CD8-positive, alpha-beta memory T cell (primary cell): Measurements from ENCODE around the gene TGM2. TPM values are rescaled to one million over a fixed set of nuclear protein-coding genes. Genes with fewer than 3 reads are reported as not detected.

ENCODE experiments used
- CTCF ChIA-PET: fragments of 350-600 bp; sonication (Branson Sonifier 250); formaldehyde crosslinking; loops from one replicate; lab custom pipeline; 2021; ENCODE audit warnings: antibody characterized with exemption; lab: Charles Lee
- POLR2A ChIA-PET: fragments of 350-600 bp; sonication (Branson Sonifier 250); formaldehyde crosslinking; loops from one replicate; lab custom pipeline; 2021; ENCODE audit warnings: antibody characterized with exemption; lab: Charles Lee
- DNase-seq, 5 donors: peaks; one replicate each; pipeline versions ENCODE4 v3.0.0 to v3.0.0-alpha.2; 2020 to 2022; ENCODE audit warnings: mixed read lengths in 1 of 5
- H3K27ac ChIP-seq: one replicate; pipeline ENCODE4 v1.7.0; 2013; ENCODE audit warnings: low read depth, mild to moderate bottlenecking, low read length, moderate library complexity
- H3K27me3 ChIP-seq: 2 replicates; pipeline ENCODE4 v1.7.0; 2013; ENCODE audit warnings: low read length, mild to moderate bottlenecking; ENCODE audit not compliant: insufficient read depth, poor library complexity, severe bottlenecking
- H3K36me3 ChIP-seq: 2 replicates; pipeline ENCODE4 v1.7.0; 2013; ENCODE audit warnings: mild to moderate bottlenecking, low read length, moderate library complexity; ENCODE audit not compliant: insufficient read depth
- H3K4me1 ChIP-seq: 2 replicates; pipeline ENCODE4 v1.7.0; 2013; ENCODE audit warnings: mild to moderate bottlenecking, low read length, moderate library complexity; ENCODE audit not compliant: insufficient read depth
- H3K4me3 ChIP-seq: 2 replicates; pipeline ENCODE4 v1.7.0; 2013; ENCODE audit warnings: mild to moderate bottlenecking, low read length
- H3K9me3 ChIP-seq: 2 replicates; pipeline ENCODE4 v1.7.0; 2013; ENCODE audit warnings: mild to moderate bottlenecking, low read length
- H3K27ac Mint-ChIP-seq, 8 donors: one replicate each; pipeline ENCODE4 v1.8.0; 2020 to 2021; ENCODE audit warnings: mixed read lengths in 8 of 8, mild to moderate bottlenecking in 6 of 8, inconsistent platforms in 3 of 8, moderate library complexity in 3 of 8
- H3K27me3 Mint-ChIP-seq, 2 donors: one replicate each; pipeline ENCODE4 v1.8.0; 2020 to 2021; ENCODE audit warnings: mixed read lengths in 2 of 2, mild to moderate bottlenecking in 1 of 2, moderate library complexity in 1 of 2
- H3K36me3 Mint-ChIP-seq, 3 donors: one replicate each; pipeline ENCODE4 v1.8.0; 2020 to 2021; ENCODE audit warnings: mixed read lengths in 3 of 3, inconsistent platforms in 1 of 3, mild to moderate bottlenecking in 1 of 3
- H3K4me1 Mint-ChIP-seq, 3 donors: one replicate each; pipeline ENCODE4 v1.8.0; 2020 to 2021; ENCODE audit warnings: mixed read lengths in 3 of 3, inconsistent platforms in 1 of 3, mild to moderate bottlenecking in 1 of 3
- H3K4me3 Mint-ChIP-seq, 7 donors: one replicate each; pipeline ENCODE4 v1.8.0; 2020 to 2021; ENCODE audit warnings: mixed read lengths in 7 of 7, mild to moderate bottlenecking in 6 of 7, moderate library complexity in 4 of 7, inconsistent platforms in 2 of 7
- H3K9me3 Mint-ChIP-seq, 5 donors: one replicate each; pipeline ENCODE4 v1.8.0; 2020 to 2022; ENCODE audit warnings: mixed read lengths in 5 of 5, mild to moderate bottlenecking in 3 of 5, moderate library complexity in 2 of 5, inconsistent platforms in 1 of 5
- polyA plus RNA-seq: library from polyadenylated mRNA; unstranded; fragments of 300-500 nt; fragmentation: Illumina TruSeq; gene quantifications from one replicate; pipeline ENCODE4 v1.2.3, GENCODE V29; 2021
- total RNA-seq, 2 experiments: library from RNA; stranded (reverse); gene quantifications; one replicate each; pipeline ENCODE4 v1.2.3, GENCODE V29; 2021

TGM2 gene
- total RNA-seq: not detected
- not detected for polyA plus RNA-seq

DNA sequence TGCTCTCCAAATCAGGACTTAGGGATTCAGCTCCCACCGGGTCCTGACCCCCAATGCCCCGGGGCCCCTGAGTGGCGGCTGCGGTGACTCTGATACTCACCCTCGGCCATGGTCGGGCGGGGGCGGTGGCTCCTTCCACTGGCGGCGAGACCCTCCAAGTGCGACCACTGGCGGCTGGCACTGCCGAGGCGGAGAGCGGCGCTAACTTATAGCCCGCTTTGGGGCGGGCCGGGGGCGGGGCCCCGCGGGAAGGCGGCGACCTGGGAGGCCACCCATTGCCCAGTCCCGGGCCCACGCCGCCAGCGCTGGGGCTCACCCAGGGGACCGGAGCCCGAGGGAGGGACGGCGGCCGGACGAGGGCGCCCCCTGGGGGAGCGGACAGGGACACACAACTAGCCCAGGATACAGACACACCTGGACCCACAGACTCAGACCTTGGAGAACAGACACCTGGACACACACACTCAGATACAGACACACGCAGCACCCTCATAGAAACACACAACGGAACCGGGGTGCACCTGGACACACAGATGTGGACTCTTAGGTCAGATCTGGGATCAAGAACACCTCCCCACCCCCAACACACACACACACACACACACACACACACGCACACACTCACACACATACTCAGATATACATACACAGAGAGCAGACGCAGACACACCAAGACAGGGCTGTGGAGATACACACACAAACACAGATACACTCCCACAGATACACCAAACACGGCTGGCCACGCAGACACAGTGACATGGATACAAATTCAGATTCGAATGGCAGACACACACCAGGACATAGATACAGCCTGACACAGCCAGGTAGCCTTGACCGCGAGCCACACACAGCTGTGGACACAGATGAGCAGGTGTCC is at the start of gene TGM2:
TGM2 (minus strand) TSS at position 182 of the 877 bp plus-strand sequence; CDS start at position 110, 72 bp downstream.
- no peaks in the 10 kb centered on the region for H3K9me3 Mint-ChIP-seq

DNA sequence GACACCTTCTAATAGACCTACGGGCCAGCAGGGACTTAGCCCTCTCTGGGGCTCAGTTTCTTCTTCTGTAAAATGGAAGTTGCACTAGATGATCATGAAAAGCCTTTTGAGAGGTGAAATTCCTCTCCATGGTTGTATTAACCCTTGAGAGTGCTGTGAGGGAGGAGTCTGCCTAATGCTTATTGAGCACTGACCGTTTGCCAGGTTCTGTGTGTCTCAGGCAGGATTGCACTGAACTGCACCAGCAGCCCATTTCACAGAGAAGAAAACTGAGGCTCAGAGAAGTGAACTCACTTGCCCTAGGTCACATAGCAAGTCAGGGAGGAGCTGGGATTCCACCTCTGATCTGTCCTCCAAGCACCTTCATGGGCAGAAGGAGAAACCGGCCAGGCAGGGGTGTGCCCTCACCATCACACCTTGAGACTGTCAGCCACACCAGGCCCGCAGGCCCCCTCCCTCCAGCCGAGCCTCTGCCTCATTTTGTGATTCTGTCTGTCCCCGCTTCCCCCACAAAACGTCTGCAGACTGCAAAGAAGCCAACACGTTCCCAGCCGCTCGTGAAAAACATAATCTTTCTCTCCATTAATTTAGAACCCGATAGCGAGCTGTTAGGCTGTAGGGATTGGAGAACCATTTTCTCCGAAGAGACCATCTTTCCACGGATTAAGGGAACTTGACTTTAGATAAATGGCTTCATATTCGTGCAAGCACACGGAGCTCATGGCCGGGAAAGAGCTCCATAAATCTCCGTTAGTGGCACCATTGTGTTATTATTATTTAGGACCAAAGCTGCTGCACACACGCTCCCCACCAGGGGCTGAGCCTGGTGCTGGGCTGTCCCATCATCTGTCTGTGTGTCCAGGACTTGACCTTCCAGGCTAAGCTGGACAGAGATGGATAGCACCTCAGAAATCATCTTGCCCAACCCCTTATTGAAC is 49.5 kb upstream of the TGM2 start:
- H3K9me3 ChIP-seq: no peaks in the 10 kb centered on the region
- H3K27me3 Mint-ChIP-seq: peaks cover under 1 to 13% of the 10 kb centered on the region in 2 donors
- H3K9me3 Mint-ChIP-seq: no peaks in the 10 kb centered on the region
- no peak overlapping the region for H3K27ac Mint-ChIP-seq
- no peak overlapping the region for H3K4me3 Mint-ChIP-seq
- H3K27ac ChIP-seq: no peak overlapping the region
- H3K27me3 ChIP-seq: no peaks in the 10 kb centered on the region
- POLR2A ChIA-PET: no interaction called here
- no peak overlapping the region for H3K4me3 ChIP-seq
- H3K4me1 ChIP-seq: no peaks in the 10 kb centered on the region
- no peak for DNase-seq
- CTCF ChIA-PET: no interaction called here
- no peaks in the 10 kb centered on the region for H3K36me3 ChIP-seq
- no peaks in the 10 kb centered on the region for H3K4me1 Mint-ChIP-seq
- H3K36me3 Mint-ChIP-seq: no peaks in the 10 kb centered on the region

More for the DNA sequence above, at the start of gene TGM2:
- Histone ChIP-seq H3K27ac (no peak within 1 kb of the TSS), H3K4me3 (no peak within 1 kb of the TSS), H3K9me3 (no peaks in the 10 kb centered on the region), H3K36me3 (no peaks in the 10 kb centered on the region), H3K4me1 (no peaks in the 10 kb centered on the region), H3K27me3 (no peaks in the 10 kb centered on the region)
- peaks cover 0 to 3% (median 0%) of the 10 kb centered on the region in 3 donors for H3K36me3 Mint-ChIP-seq
- CTCF ChIA-PET: interaction anchor here (2.6 kb wide), 1 partner anchor 108 kb away, joined by 8 read pairs; no protein-coding TSS in a partner anchor
- H3K4me3 Mint-ChIP-seq: peak within 1 kb of the TSS in 3 of 7 donors; percentile 28 to 40 (median 31)
- peaks cover 9 to 25% of the 10 kb centered on the region in 2 donors for H3K27me3 Mint-ChIP-seq
- H3K27ac Mint-ChIP-seq: peak within 1 kb of the TSS in 3 of 8 donors; percentile 33 to 63 (median 52)
- POLR2A ChIA-PET: no interaction called here
- DNase-seq: peak in 4 of 5 donors; percentile 5 to 35 (median 24)
- H3K4me1 Mint-ChIP-seq: peaks cover 1 to 12% (median 6%) of the 10 kb centered on the region in 3 donors

DNA sequence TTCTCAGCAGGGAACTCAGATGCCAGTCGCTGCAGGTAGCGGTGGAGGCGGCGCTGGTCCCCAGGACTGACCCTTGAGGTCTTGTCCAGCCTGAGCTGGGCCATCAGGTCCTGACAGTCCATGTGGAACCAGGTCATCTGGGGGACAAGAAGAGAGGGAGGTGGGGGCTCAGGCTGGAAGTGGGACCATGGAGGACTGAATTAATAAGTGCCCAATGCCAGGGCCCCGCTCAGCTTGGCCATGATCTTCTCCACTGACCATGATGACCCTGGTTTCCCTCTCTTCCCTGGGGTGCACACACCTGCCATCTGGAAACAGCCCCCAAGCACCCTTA is 48.5 kb upstream of the TGM2 start:
- H3K27me3 ChIP-seq: no peaks in the 10 kb centered on the region
- no peaks in the 10 kb centered on the region for H3K36me3 ChIP-seq
- peaks cover 6 to 13% of the 10 kb centered on the region in 2 donors for H3K27me3 Mint-ChIP-seq
- no peaks in the 10 kb centered on the region for H3K4me1 ChIP-seq
- H3K36me3 Mint-ChIP-seq: no peaks in the 10 kb centered on the region
- no peak overlapping the region for H3K4me3 Mint-ChIP-seq
- no peaks in the 10 kb centered on the region for H3K9me3 Mint-ChIP-seq
- ChIA-PET POLR2A (no interaction called here), CTCF (interaction anchor here (1.2 to 1.7 kb wide), 2 partner anchors 8 to 156 kb away, joined by 4 to 5 read pairs; no protein-coding TSS in a partner anchor)
- DNase-seq: no peak
- H3K9me3 ChIP-seq: no peaks in the 10 kb centered on the region
- H3K27ac Mint-ChIP-seq: no peak overlapping the region
- no peaks in the 10 kb centered on the region for H3K4me1 Mint-ChIP-seq
- H3K4me3 ChIP-seq: no peak overlapping the region
- no peak overlapping the region for H3K27ac ChIP-seq

- Mint-ChIP-seq H3K9me3 (no peaks in the 10 kb centered on the region), H3K36me3 (no peaks in the 10 kb centered on the region), H3K27ac (no peak overlapping the region), H3K27me3 (peaks cover 11 to 14% of the 10 kb centered on the region in 2 donors), H3K4me3 (no peak overlapping the region), H3K4me1 (no peaks in the 10 kb centered on the region)
- Histone ChIP-seq H3K36me3 (no peaks in the 10 kb centered on the region), H3K27me3 (no peaks in the 10 kb centered on the region), H3K4me3 (no peak overlapping the region), H3K27ac (no peak overlapping the region), H3K9me3 (no peaks in the 10 kb centered on the region), H3K4me1 (no peaks in the 10 kb centered on the region)
- ChIA-PET POLR2A (no interaction called here), CTCF (interaction anchor here (1.2 to 1.7 kb wide), 2 partner anchors 9 to 155 kb away, joined by 4 to 5 read pairs; no protein-coding TSS in a partner anchor)
- DNase-seq: no peak
Measured at GRCh38 chr20:38212806-38213606, 47.9 kb upstream of the TGM2 start.

GRCh38 chr20:38211200-38212097 is 46.4 kb upstream of the TGM2 start:
- no peaks in the 10 kb centered on the region for H3K36me3 ChIP-seq
- H3K4me1 ChIP-seq: no peaks in the 10 kb centered on the region
- H3K4me1 Mint-ChIP-seq: no peaks in the 10 kb centered on the region
- peaks cover 11 to 14% of the 10 kb centered on the region in 2 donors for H3K27me3 Mint-ChIP-seq
- CTCF ChIA-PET: interaction anchor here (2.2 kb wide), 1 partner anchor 9 kb away, joined by 13 read pairs; no protein-coding TSS in a partner anchor
- no peaks in the 10 kb centered on the region for H3K36me3 Mint-ChIP-seq
- no peak overlapping the region for H3K27ac ChIP-seq
- no peak overlapping the region for H3K4me3 ChIP-seq
- DNase-seq: no peak
- POLR2A ChIA-PET: no interaction called here
- H3K27ac Mint-ChIP-seq: peak overlapping the region in 1 of 8 donors; percentile 41
- H3K9me3 ChIP-seq: no peaks in the 10 kb centered on the region
- no peaks in the 10 kb centered on the region for H3K9me3 Mint-ChIP-seq
- H3K4me3 Mint-ChIP-seq: no peak overlapping the region
- H3K27me3 ChIP-seq: no peaks in the 10 kb centered on the region

DNA sequence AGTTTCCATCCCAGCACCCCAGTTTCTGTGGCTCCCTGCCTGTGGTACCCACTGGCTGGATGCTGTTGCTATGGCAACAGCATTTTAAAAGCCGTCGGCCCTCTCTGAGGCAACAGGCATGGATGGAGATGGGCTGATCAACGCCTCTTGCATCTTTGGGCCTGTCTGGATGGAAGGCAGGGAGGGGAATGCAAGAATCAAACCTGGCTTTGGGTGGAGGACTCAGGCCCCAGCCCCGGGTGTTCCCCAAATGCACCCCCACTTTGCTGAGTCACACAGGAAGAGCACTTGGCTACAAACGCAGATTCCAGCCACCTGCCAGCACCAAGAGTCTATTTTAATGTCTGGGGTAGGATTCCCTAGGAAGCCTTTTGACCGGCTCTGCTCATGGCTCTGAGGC is 45.7 kb upstream of the TGM2 start:
- no peaks in the 10 kb centered on the region for H3K4me1 Mint-ChIP-seq
- no peak overlapping the region for H3K4me3 Mint-ChIP-seq
- Histone ChIP-seq H3K4me3 (no peak overlapping the region), H3K36me3 (no peaks in the 10 kb centered on the region), H3K27ac (no peak overlapping the region), H3K4me1 (no peaks in the 10 kb centered on the region), H3K9me3 (no peaks in the 10 kb centered on the region), H3K27me3 (no peaks in the 10 kb centered on the region)
- H3K27ac Mint-ChIP-seq: peak overlapping the region in 1 of 8 donors; percentile 41
- peaks cover 11 to 14% of the 10 kb centered on the region in 2 donors for H3K27me3 Mint-ChIP-seq
- no peak for DNase-seq
- ChIA-PET POLR2A (no interaction called here), CTCF (interaction anchor here (2.2 kb wide), 1 partner anchor 10 kb away, joined by 13 read pairs; no protein-coding TSS in a partner anchor)
- H3K36me3 Mint-ChIP-seq: no peaks in the 10 kb centered on the region
- H3K9me3 Mint-ChIP-seq: no peaks in the 10 kb centered on the region
